Lung (tissue), 12 donors: Measurements from ENCODE around the gene RAP1B. TPM values are rescaled to one million over a fixed set of nuclear protein-coding genes. Genes with fewer than 3 reads are reported as not detected.

ENCODE experiments used
- ATAC-seq: fragments of 200-7000 bp; cut with Tn5 transposase; one replicate; pipeline ENCODE4 v1.9.1; 2020; ENCODE audit warnings: moderate number of reproducible peaks; ENCODE audit not compliant: insufficient read depth, low FRiP score
- DNase-seq, 3 donors: peaks; one replicate each; pipeline ENCODE4 v3.0.0-alpha.2; 2013 to 2017
- H3K27ac ChIP-seq, 2 donors: one replicate each; pipeline ENCODE4 v1.5.1; 2013; ENCODE audit warnings: mild to moderate bottlenecking in 2 of 2, moderate library complexity in 2 of 2, control low read depth in 1 of 2, inconsistent platforms in 1 of 2, low read depth in 1 of 2, low read length in 1 of 2
- H3K27me3 ChIP-seq, 3 donors: one replicate each; pipeline ENCODE4 v1.5.1; 2013; ENCODE audit warnings: low read length in 2 of 3; ENCODE audit not compliant: control insufficient read depth in 3 of 3, insufficient read depth in 3 of 3
- H3K36me3 ChIP-seq, 4 donors: one replicate each; pipeline ENCODE4 v1.5.1; 2013; ENCODE audit warnings: low read length in 4 of 4, mild to moderate bottlenecking in 1 of 4, moderate library complexity in 1 of 4; ENCODE audit not compliant: control insufficient read depth in 4 of 4, insufficient read depth in 4 of 4
- H3K4me1 ChIP-seq, 5 donors: one replicate each; pipeline ENCODE4 v1.5.1; 2013; ENCODE audit warnings: low read length in 5 of 5, mild to moderate bottlenecking in 2 of 5, moderate library complexity in 1 of 5; ENCODE audit not compliant: control insufficient read depth in 5 of 5, insufficient read depth in 5 of 5
- H3K4me3 ChIP-seq: one replicate; pipeline ENCODE4 v1.5.1; 2013; ENCODE audit warnings: mild to moderate bottlenecking, control low read depth, moderate library complexity
- H3K9ac ChIP-seq, 2 donors: one replicate each; pipeline ENCODE4 v1.5.1; 2013; ENCODE audit warnings: low read length in 2 of 2, control low read depth in 1 of 2; ENCODE audit not compliant: insufficient read depth in 1 of 2
- H3K9me3 ChIP-seq, 4 donors: one replicate each; pipeline ENCODE4 v1.5.1; 2013; ENCODE audit warnings: low read length in 3 of 4, mild to moderate bottlenecking in 1 of 4, moderate library complexity in 1 of 4; ENCODE audit not compliant: control insufficient read depth in 4 of 4, insufficient read depth in 3 of 4
- CTCF ChIP-seq: IDR thresholded peaks from 2 replicates; pipeline ENCODE4 v1.5.1; 2012; ENCODE audit warnings: mild to moderate bottlenecking; ENCODE audit errors: control extremely low read depth, extremely low read depth
- WGBS, 2 donors: extraction: QIAGEN DNeasy Blood & Tissue Kit; methylation state at CpG; one replicate each; pipeline ENCODE4 v1.1.7; 2013; 5-methylcytosine and 5-hydroxymethylcytosine counted together
- polyA plus RNA-seq, 2 donors: library from polyadenylated mRNA; stranded (reverse); fragments of 200-250 nt; gene quantifications; one replicate each; pipeline ENCODE4 v1.2.1, GENCODE V29; 2013
- total RNA-seq, 2 donors: library from RNA; depleted of rRNA in 1 of 2; stranded (reverse); fragments of >200 nt in 1 of 2; gene quantifications; one replicate each; pipeline ENCODE4 v1.2.1, GENCODE V29; 2014 to 2021
- donor health status: control.
- donor health status: control.
- donor health status: Bipolar disorder and iron deficiency.
- donor health status: healthy.
- donor health status: DM: yes; HTN: yes; CAD: no.

The RAP1B gene
- total and polyA plus RNA-seq, 4 donors = 79.1 to 285 (median 172) TPM

GRCh38 chr12:68630598-68630997 lies 19.9 kb downstream of the RAP1B start:
- Histone ChIP-seq H3K27me3 (no peaks in the 10 kb centered on the region), H3K4me1 (peaks cover 0 to 16% (median 1%) of the 10 kb centered on the region in 5 donors), H3K9ac (no peak overlapping the region), H3K36me3 (peaks cover 3 to 12% (median 6%) of the 10 kb centered on the region in 4 donors), H3K27ac (no peak overlapping the region), H3K9me3 (peaks cover 0 to 4% (median 0%) of the 10 kb centered on the region in 4 donors), H3K4me3 (no peak overlapping the region)
- DNase-seq = no peak
- ATAC-seq = no peak
- WGBS, 2 donors = 94 to 95% methylated on average over 7 of the region's 7 CpGs
- no peak for TF ChIP-seq CTCF

GRCh38 chr12:68631227-68631626 lies 20.5 kb downstream of the RAP1B start:
- TF ChIP-seq CTCF = no peak
- ATAC-seq (no peak), DNase-seq (no peak)
- H3K27ac ChIP-seq = no peak overlapping the region
- H3K36me3 ChIP-seq = peaks cover 3 to 12% (median 6%) of the 10 kb centered on the region in 4 donors
- peaks cover 0 to 4% (median 0%) of the 10 kb centered on the region in 4 donors for H3K9me3 ChIP-seq
- H3K4me1 ChIP-seq = peaks cover 0 to 16% (median 1%) of the 10 kb centered on the region in 5 donors
- no peak overlapping the region for H3K9ac ChIP-seq
- WGBS, 2 donors = 84 to 90% methylated on average over 3 of the region's 3 CpGs
- no peaks in the 10 kb centered on the region for H3K27me3 ChIP-seq
- H3K4me3 ChIP-seq = no peak overlapping the region

- Histone ChIP-seq H3K36me3 (peaks cover 0 to 7% (median 4%) of the 10 kb centered on the region in 4 donors), H3K4me3 (no peak overlapping the region), H3K4me1 (peaks cover 0 to 16% (median 1%) of the 10 kb centered on the region in 5 donors), H3K9ac (no peak overlapping the region), H3K27ac (no peak overlapping the region), H3K27me3 (no peaks in the 10 kb centered on the region), H3K9me3 (peaks cover 0 to 4% (median 0%) of the 10 kb centered on the region in 4 donors)
- ATAC-seq = no peak
- no peak for DNase-seq
- no peak for TF ChIP-seq CTCF
Observed at GRCh38 chr12:68632486-68632885, 21.8 kb downstream of the RAP1B start.
